ENCODE data around the gene FOXO4.

FOXO4 gene

DNA sequence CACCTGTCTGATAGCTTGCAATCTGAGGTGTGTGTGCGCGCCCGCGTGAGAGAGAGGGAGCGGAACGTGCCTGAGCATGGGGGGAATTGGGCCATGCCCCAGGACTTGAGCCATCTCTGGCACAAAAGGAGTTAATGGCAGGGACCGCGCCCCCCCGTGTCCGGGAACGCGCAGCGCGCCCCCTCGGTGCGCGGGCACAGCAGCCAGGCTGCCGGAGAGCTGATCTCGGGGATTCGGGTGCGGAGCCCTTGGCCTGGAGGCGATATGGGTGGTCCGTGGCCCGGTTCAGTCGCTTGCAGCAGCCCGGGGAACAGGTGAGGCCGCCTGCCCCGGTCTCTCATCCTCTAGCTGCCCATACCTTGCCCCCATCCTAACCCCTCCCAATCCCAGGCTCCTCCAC, 49.0 kb downstream of the FOXO4 start, which contains the start of gene NLGN3:
TSS of gene NLGN3 (plus strand) at position 191 of the 400 bp plus-strand sequence. CDS start 2,909 bp downstream, outside the sequence.
- DNase-seq: peak; percentile 38

DNA sequence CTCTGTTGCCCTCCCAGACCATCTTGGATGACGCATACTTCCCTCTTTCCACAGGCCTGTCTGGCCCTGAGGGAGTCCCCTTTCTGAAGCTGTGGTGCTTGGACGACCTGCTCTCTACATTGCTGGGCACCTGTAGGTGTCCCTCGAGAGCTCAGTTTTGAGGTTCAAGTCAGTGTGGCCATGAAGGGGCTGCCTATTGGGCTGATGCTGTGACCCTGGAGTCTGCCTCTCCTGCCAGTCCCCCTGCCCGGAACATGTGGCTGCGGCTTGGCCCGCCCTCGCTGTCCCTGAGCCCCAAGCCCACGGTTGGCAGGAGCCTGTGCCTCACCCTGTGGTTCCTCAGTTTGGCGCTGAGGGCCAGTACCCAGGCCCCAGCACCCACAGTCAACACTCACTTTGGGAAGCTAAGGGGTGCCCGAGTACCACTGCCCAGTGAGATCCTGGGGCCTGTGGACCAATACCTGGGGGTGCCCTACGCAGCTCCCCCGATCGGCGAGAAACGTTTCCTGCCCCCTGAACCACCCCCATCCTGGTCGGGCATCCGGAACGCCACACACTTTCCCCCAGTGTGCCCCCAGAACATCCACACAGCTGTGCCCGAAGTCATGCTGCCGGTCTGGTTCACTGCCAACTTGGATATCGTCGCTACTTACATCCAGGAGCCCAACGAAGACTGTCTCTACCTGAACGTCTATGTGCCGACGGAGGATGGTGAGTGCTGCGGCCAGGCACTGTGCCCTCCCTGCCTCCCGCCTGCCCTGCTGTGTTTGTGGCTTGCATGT, 52.0 kb downstream of the FOXO4 start:
- no peak for DNase-seq

DNA sequence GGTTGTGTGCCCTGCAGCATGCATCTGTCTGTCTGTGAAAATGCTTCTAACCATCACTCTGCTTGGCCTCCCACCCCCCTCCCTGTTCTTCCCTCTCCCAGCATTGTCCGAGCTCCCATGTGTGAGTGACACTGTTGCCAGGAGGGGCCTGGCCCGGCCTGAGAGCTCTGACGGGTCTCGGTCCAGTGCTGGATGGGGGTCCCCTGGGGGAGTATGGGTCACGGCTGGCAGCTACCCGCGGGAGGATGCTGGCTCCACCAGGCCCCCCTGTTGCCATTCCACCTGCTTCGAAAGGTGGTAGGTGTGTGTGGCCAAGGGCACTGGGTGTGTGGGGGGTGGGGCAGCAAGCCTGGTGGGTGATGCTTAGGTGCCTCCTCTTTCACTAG, 52.6 kb downstream of the FOXO4 start:
- no peak for DNase-seq

DNA sequence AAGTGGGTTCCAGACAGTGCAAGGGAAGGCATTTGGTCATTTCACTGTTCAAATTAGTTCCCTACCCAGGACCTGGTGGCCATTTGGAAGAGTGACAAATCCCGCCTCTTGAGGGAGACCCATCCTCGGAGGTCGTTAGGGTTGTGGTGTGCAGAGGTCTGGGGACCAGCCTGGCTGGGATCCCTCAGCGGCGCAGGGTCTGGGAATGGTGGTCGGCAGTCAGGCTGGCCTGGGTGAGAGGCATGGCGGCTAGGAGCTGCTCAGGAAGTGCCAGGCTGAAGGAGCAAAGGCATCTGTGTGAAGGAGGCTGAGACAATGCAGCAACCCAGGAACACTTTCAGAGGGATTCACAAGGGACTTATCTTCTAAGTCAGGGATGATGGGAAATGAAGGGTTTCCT, 55.7 kb downstream of the FOXO4 start:
- no peak for DNase-seq

All from 8988T (cell line).